ENCODE results near the gene PFKP.
"Not testable (repeated sequence)": the region's sequence is repeated elsewhere in the genome, so short reads cannot be mapped to it uniquely, and the experiment has no call there.

The PFKP gene

DNA sequence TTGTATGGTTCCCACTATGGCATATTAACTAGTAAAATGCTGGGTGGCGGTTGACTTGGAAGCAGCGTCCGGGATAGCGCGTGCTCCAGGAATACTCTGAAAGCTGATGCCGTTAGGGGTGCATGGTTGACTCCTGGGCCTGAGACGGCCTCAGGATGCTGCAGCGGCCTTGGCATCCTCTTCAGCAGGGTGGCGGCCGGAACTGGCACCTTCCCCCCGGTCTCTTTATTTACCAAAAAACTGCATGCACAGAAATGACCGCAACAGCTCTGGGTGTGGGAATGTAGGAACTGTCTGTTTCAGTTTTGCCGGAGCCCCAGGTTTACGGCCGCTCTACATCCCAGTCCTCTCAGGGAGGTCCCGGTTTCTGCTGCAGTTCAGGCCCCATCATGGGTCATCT lies 28.8 kb downstream of the PFKP start:
- ATAC-seq (no peak), DNase-seq (ENCODE audit: low spot score in 2 of 2) (no peak)
- Mint-ChIP-seq H3K36me3 (peaks cover 92% of the 10 kb centered on the region), H3K4me3 (peak overlapping the region; percentile 59), H3K9me3 (no peaks in the 10 kb centered on the region), H3K4me1 (peaks cover 65% of the 10 kb centered on the region), H3K27ac (peak overlapping the region; percentile 97)

DNA sequence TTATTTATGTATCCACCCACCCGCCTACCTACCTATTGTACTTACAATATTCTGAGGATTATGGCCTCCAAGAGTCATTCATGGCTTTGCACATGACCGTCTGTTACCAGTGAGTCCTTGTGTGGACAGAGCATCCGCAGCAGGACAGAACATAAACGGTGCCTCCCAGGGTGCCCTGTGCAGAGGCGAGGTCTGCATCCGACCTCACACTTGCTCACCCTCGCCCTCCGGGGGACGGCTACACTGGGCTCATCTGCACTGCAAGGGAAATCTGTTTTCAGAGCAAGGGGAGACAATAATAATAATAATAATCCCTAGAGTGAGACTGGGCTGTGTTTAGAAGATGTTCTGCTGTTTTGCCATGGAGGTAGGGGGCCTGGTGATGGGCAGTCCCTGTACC lies 29.8 kb downstream of the PFKP start:
- H3K4me1 Mint-ChIP-seq, result peaks cover 55% of the 10 kb centered on the region
- no peaks in the 10 kb centered on the region for H3K9me3 Mint-ChIP-seq
- peaks cover 92% of the 10 kb centered on the region for H3K36me3 Mint-ChIP-seq
- H3K27ac Mint-ChIP-seq, result peak overlapping the region; percentile 60
- DNase-seq (ENCODE audit: low spot score in 2 of 2), result no peak
- no peak for ATAC-seq
- no peak overlapping the region for H3K4me3 Mint-ChIP-seq

DNA sequence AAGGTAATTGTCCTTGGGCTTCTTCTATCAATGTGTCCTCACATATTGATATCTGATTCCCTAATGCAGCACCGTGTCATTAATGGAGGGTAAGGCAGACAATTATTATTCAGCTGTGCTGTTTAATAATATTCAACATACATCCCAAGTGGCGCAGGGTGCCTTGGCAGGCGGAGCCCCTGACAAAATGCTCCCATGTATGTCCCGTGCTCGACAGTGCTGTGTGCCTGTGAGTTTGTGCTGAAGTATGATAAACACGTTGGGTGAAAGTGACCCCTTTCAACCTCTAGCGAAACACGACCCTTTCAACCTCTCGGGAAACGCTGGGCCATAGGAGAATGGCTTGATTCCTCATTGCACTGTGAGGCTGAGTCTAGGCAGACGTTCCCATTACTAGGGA lies 31.3 kb downstream of the PFKP start:
- no peak for DNase-seq (ENCODE audit: low spot score in 2 of 2)
- H3K4me3 Mint-ChIP-seq, result no peak overlapping the region
- H3K36me3 Mint-ChIP-seq, result peaks cover 92% of the 10 kb centered on the region
- peaks cover 40% of the 10 kb centered on the region for H3K4me1 Mint-ChIP-seq
- no peaks in the 10 kb centered on the region for H3K9me3 Mint-ChIP-seq
- H3K27ac Mint-ChIP-seq, result no peak overlapping the region
- no peak for ATAC-seq

DNA sequence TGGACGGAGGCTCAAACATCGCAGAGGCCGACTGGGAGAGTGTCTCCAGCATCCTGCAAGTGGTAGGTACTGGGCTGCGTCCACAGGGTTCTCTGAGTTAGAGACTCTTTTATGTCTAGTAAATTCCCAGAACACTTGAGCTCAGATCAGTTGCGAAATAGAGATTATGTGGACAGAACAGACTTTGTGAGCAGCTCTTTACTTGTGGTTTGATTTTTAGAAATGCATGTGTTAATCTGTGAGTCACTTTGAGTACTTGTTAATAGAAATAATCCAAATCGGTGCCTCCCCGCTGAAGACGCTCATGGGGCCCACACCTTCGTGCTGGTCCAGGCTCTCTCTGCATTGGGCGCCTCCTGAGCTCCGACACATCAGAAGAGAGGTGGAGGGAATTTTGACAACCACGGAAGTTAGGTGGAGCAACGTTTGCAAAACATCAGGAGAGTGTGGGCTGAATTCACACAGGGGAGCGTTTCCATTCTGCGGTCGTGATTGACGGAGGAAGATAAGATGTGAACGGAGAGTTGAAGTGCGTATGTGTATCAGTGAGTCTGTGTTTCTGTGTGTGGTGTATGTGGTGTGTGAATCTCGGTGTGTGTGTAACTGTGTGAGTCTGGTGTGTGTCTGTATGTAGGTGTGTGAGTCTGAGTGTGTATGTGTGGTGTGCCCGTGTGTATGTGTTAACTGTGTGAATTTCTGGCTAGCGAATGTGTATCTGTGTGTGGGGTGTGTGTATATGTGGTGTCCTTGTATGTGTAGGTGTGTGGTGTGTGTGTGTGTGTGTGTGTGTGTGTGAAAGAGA lies 32.1 kb downstream of the PFKP start:
- Mint-ChIP-seq H3K9me3 (no peaks in the 10 kb centered on the region), H3K4me3 (no peak overlapping the region), H3K4me1 (peaks cover 31% of the 10 kb centered on the region), H3K36me3 (peaks cover 92% of the 10 kb centered on the region), H3K27ac (peak overlapping the region; percentile 61)
- DNase-seq (ENCODE audit: low spot score in 2 of 2), result no peak
- ATAC-seq, result no peak

DNA sequence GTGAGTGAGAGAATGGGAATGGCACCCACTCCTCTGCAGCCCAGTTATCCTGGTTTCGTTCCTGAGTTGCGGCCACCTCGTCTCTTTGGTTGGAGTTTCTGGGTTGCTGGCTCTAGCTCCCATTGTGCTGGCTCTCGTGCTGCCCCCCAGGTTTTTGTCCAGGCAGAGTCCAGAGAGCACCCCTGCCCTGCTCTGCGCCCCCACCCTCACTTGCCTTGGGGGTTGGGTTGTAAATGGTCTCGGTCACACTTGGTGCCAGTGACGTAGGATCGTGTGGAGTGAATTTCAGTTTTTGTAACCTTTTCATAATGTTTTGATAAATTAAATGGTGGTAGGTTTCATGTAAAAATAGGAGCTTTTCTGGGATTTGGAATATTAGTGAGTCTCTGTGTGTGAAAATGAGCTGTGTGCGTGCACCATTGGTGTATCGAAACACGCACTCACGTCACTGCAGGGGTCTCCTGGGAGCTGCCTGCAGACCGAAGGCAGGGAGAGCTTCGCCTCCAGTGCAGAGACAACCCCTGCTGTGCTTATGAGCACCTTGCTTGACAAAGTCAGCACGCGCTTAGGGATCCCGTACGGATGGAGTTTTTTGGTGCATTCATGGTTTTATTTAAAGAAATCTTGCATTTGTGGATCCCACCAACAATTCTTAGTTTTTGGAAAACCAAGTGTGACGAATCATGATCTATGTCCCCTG lies 32.9 kb downstream of the PFKP start:
- peak overlapping the region; percentile 61 for H3K27ac Mint-ChIP-seq
- H3K36me3 Mint-ChIP-seq, result peaks cover 92% of the 10 kb centered on the region
- H3K4me3 Mint-ChIP-seq, result no peak overlapping the region
- DNase-seq (ENCODE audit: low spot score in 2 of 2) (no peak), ATAC-seq (no peak)
- H3K4me1 Mint-ChIP-seq, result peaks cover 24% of the 10 kb centered on the region
- H3K9me3 Mint-ChIP-seq, result no peaks in the 10 kb centered on the region

DNA sequence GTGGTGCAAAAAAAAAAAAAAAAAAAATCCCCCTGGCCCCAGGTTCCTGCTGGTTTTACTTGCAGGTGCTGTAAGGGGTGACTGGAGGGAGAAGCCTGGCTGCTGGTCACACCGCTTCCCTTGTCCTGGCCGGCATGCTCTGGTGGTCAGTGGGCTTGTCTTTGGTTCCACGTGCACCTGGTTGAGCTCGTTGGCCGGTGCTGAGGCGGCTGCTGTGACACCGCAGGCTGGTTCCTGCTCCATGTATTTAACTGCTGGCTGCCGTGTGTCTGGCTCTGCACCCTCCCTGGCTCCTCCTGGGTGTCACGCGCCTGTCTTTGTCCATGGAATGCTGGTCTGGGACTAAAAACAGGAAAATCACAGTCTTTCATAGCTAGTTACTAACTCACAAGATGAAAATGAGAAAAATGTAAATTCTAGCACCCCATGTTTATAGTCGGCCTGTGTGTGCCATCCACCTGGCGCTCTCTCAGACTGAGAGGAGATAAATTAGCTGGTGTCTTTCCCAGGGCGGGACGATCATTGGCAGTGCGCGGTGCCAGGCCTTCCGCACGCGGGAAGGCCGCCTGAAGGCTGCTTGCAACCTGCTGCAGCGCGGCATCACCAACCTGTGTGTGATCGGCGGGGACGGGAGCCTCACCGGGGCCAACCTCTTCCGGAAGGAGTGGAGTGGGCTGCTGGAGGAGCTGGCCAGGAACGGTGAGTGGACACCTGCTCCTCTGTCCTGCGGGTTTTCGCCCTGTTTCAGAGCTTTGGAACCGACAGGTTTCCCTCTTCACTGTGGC lies 33.7 kb downstream of the PFKP start:
- Mint-ChIP-seq H3K9me3 (no peaks in the 10 kb centered on the region), H3K27ac (no peak overlapping the region), H3K4me3 (no peak overlapping the region), H3K4me1 (peaks cover 20% of the 10 kb centered on the region), H3K36me3 (peaks cover 92% of the 10 kb centered on the region)
- no peak for DNase-seq (ENCODE audit: low spot score in 2 of 2)
- ATAC-seq, result no peak

DNA sequence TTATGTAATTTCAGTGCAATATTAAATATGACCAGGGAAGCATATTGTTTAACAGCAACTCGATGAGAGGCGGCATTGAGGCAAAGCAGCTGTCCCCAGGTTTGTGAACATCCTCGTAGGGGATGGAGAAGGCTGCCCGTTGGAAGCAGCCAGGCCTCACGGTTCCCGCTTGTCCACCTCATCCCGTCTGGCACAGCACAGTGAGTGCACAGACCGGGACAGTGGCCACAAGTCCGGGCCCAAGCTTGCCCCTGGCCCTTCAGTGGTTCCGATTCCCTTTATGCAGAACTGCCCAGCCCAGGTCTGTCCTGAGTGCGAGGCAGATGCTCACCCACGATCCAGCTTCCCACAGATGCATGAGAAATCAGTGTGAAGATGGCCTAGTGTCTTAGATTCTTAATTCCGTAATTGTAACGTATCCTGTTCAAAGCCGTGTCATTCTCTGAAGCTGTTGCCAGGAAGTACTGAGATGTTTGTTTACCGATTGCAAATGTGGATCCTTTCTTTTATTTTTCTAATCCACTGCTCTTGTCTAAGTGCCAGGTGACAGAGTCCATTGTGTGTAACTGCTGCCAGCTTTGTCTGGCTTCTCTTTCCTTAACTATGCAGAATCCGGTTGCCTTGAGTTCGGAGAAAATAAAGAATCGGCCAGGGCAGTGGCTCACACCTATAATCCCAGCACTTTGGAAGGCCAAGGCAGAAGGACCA lies 35.5 kb downstream of the PFKP start:
- Mint-ChIP-seq H3K36me3 (peaks cover 98% of the 10 kb centered on the region), H3K27ac (no peak overlapping the region), H3K4me1 (peaks cover 15% of the 10 kb centered on the region), H3K9me3 (no peaks in the 10 kb centered on the region), H3K4me3 (no peak overlapping the region)
- ATAC-seq, result no peak
- no peak for DNase-seq (ENCODE audit: low spot score in 2 of 2)

DNA sequence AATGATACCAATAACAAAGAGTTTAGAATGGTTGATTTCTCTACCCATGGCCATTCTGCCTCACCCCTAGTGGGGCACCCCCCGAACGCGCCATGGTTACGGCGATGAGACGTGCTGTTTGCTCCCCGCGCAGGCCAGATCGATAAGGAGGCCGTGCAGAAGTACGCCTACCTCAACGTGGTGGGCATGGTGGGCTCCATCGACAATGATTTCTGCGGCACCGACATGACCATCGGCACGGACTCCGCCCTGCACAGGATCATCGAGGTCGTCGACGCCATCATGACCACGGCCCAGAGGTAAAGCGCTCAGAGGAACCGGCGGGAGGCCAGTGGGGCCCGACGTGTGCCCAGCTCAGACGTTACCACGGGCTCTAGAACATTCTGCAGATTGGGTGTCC lies 36.3 kb downstream of the PFKP start:
- no peaks in the 10 kb centered on the region for H3K9me3 Mint-ChIP-seq
- no peak overlapping the region for H3K27ac Mint-ChIP-seq
- ATAC-seq (no peak), DNase-seq (ENCODE audit: low spot score in 2 of 2) (no peak)
- peaks cover 98% of the 10 kb centered on the region for H3K36me3 Mint-ChIP-seq
- H3K4me3 Mint-ChIP-seq, result no peak overlapping the region
- peaks cover 15% of the 10 kb centered on the region for H3K4me1 Mint-ChIP-seq

DNA sequence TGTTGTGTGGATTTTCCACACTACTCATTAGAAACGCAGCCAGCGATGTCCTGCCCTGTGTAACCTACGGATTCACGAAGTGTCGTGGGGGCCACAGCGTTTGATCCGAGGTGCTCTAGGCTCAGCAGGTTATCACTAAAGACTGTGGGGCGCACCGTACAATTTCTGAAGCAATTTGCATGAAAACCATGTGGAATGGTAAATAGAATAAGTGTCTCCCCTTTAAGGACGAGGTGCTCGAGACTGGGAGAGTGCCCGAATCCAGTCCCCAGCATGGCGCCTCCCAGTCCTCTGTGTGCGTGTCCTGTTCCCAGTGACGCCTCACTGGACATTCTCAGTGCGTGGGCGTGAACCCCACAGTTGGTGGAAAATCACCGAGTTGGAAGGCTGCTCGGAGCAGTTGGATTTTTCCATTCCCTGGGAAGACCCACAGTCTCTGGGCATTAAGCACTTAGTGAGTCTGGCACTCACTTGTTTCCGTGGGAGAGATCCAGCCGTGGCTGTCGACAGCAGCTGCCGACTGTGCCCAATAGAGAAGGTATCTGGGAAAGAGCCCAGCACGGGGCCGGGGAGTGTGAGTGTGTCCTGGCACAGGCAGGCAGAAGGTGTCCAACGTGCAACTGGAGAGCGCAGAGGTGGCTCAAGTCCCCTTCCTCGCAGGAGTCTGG lies 37.0 kb downstream of the PFKP start:
- Mint-ChIP-seq H3K4me3 (no peak overlapping the region), H3K36me3 (peaks cover 98% of the 10 kb centered on the region), H3K4me1 (peaks cover 12% of the 10 kb centered on the region), H3K9me3 (no peaks in the 10 kb centered on the region), H3K27ac (no peak overlapping the region)
- DNase-seq (ENCODE audit: low spot score in 2 of 2) (no peak), ATAC-seq (no peak)

DNA sequence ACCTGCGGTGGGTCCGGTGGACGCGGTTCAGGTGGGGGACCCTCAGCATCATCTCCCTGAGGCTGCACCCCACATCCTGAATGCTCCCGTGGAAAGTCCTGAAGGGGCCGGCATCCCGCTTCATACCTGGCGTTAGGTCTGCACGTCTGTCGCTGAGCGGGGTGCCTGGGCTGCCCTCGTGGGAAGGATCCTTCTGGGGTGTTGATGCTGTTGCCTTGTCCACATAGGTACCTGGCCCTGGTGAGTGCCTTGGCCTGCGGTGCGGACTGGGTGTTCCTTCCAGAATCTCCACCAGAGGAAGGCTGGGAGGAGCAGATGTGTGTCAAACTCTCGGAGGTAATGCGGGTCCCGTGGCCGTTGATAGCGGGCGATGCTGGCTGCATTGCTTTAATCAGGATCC lies 37.8 kb downstream of the PFKP start:
- Mint-ChIP-seq H3K27ac (no peak overlapping the region), H3K9me3 (no peaks in the 10 kb centered on the region), H3K4me1 (peaks cover 9% of the 10 kb centered on the region), H3K36me3 (peaks cover 98% of the 10 kb centered on the region), H3K4me3 (no peak overlapping the region)
- ATAC-seq (no peak), DNase-seq (ENCODE audit: low spot score in 2 of 2) (no peak)

DNA sequence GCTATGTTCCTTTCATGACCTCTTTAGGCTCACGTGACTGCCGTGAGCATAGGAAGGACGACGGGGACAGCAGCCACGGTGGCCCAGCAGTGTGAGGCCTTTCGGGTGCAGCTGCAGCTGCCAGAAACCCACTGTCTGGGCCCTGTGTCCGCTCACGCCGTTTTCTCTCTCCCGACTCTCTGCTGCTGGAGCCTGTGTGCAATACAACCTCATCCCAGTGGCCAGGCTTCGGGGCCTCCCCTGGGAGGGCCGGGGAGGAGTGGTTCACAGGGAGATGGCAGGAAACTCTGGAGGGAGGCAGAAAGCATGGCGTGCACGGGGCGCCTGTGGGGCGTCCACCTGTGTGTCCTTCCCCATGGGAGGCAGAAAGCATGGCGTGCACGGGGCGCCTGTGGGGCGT lies 38.6 kb downstream of the PFKP start:
- Mint-ChIP-seq H3K9me3 (no peaks in the 10 kb centered on the region), H3K4me1 (peaks cover 10% of the 10 kb centered on the region), H3K36me3 (peaks cover 98% of the 10 kb centered on the region), H3K4me3 (no peak overlapping the region), H3K27ac (no peak overlapping the region)
- ATAC-seq, result peak; percentile 24
- no peak for DNase-seq (ENCODE audit: low spot score in 2 of 2)

DNA sequence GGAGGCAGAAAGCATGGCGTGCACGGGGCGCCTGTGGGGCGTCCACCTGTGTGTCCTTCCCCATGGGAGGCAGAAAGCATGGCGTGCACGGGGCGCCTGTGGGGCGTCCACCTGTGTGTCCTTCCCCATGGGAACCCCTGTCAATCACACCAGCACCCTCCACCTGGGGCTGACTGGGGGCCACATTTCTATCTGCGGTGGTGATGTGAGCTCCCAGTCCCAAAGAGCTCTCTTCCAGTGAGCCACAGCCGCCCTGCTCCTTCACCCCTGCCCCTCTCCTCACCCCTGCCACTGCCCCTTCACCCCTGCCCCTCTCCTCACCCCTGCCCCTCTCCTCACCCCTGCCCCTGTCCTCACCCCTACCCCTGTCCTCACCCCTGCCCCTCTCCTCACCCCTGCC lies 39.0 kb downstream of the PFKP start:
- not testable (repeated sequence) for H3K27ac Mint-ChIP-seq; H3K9me3 Mint-ChIP-seq; H3K4me3 Mint-ChIP-seq; DNase-seq (ENCODE audit: low spot score in 2 of 2); ATAC-seq
- H3K4me1 Mint-ChIP-seq, result peaks cover 14% of the 10 kb centered on the region
- H3K36me3 Mint-ChIP-seq, result peaks cover 98% of the 10 kb centered on the region

DNA sequence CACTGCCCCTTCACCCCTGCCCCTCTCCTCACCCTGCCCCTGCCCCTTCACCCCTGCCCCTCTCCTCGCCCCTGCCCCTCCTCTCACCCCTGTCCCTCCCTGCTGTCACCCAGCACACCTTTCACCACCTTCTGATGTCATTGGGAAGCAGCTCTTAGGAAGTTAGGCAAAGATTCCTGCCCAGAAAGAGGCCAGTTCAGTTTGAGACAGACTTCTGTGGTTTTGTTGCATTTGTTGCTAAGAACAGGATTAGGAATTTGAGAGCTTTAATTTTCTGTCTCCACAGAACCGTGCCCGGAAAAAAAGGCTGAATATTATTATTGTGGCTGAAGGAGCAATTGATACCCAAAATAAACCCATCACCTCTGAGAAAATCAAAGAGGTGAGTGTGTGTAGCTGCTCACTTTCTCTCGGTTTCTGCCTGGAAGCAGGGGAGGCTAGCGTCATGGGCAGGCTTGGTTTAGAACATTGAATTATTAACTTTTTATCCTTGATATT lies 39.6 kb downstream of the PFKP start:
- Mint-ChIP-seq H3K4me3 (no peak overlapping the region), H3K27ac (no peak overlapping the region), H3K9me3 (no peaks in the 10 kb centered on the region), H3K36me3 (peaks cover 98% of the 10 kb centered on the region), H3K4me1 (peaks cover 14% of the 10 kb centered on the region)
- ATAC-seq (no peak), DNase-seq (ENCODE audit: low spot score in 2 of 2) (no peak)

DNA sequence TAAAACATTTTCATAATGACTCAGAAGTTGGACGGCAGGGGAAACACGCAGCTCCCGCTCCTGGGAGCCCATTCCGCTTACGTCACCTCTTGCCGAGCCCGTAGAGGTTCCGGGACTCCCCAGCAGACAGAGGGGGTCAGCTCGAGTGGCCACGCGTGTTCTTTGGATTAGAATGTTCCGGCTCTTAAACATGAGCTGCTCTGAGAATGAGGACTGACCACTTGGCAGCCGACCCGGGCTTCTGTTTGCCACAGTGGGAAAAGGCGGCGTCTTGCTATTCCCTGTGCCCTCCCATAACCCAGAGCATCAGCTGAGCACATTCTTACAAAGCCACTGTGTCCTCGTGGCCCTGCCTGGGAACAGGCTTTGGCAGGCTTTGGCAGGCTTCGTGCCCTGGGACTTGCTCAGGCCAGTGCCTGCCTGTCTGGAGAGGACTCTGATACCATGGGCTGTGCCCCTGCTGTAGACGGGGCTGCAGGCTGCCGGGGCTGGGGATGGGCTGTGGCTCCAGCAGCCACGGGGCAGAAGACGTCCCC lies 40.1 kb downstream of the PFKP start:
- H3K36me3 Mint-ChIP-seq, result peaks cover 98% of the 10 kb centered on the region
- no peaks in the 10 kb centered on the region for H3K9me3 Mint-ChIP-seq
- H3K4me1 Mint-ChIP-seq, result peaks cover 14% of the 10 kb centered on the region
- H3K27ac Mint-ChIP-seq, result no peak overlapping the region
- DNase-seq (ENCODE audit: low spot score in 2 of 2), result no peak
- no peak for ATAC-seq
- no peak overlapping the region for H3K4me3 Mint-ChIP-seq

Measured in stimulated activated effector memory CD8-positive, alpha-beta T cell treated with anti-CD3 and anti-CD28 coated beads, Interleukin-12 subunit alpha, Interleukin-12 subunit beta, amount 100 ng/mL, for 72 hours (primary cell).